A549 (cell line): ENCODE data around the gene ATP10B. TPM values are rescaled to one million over a fixed set of nuclear protein-coding genes. Genes with fewer than 3 reads are reported as not detected.

Experiments used
- ATAC-seq, 2 experiments: fragments of 200-7000 bp in 1 of 2; fragments of >200 bp in 1 of 2; cut with Nextera tagmentation in 1 of 2; cut with Tn5 transposase in 1 of 2; 3 replicates each; pipeline versions ENCODE4 v1.8.0 to v1.9.1; 2018 to 2020; ENCODE audit warnings: mild to moderate bottlenecking in 1 of 2, moderate library complexity in 1 of 2
- CTCF ChIA-PET: fragments of 300-600 bp; sonication (Branson Sonifier 250); formaldehyde crosslinking; extraction: SDS; loops from one replicate; lab custom pipeline; 2021; ENCODE audit warnings: antibody characterized with exemption, inconsistent platforms; lab: Yijun Ruan, JAX
- POLR2A ChIA-PET: fragments of 350-600 bp; formaldehyde crosslinking; extraction: SDS; loops from one replicate; lab custom pipeline; 2021; ENCODE audit warnings: antibody characterized with exemption, inconsistent platforms; lab: Yijun Ruan, JAX
- DNase-seq, 2 experiments: peaks; one replicate each; pipeline versions ENCODE4 v3.0.0 to v3.0.0-alpha.2; 2011 to 2016; ENCODE audit warnings: low read depth in 1 of 2, low spot score in 1 of 2
- FAIRE-seq: peaks from 2 replicates; lab custom pipeline; 2011; peaks lifted over from hg19 to GRCh38; lab: Jason Lieb, UNC
- H3K27ac ChIP-seq, 2 experiments: fragments of >200 bp; sonication (Bioruptor Twin); formaldehyde crosslinking; 3 replicates each; pipeline ENCODE4 v1.5.1; 2016 to 2017
- H3K4me1 ChIP-seq: fragments of >200 bp; sonication (Bioruptor Twin); formaldehyde crosslinking; 3 replicates; pipeline ENCODE4 v1.6.1; 2016
- H3K4me2 ChIP-seq: fragments of >200 bp; sonication (Bioruptor Twin); formaldehyde crosslinking; 3 replicates; pipeline ENCODE4 v1.6.1; 2016
- H3K4me3 ChIP-seq: fragments of >200 bp; sonication (Bioruptor Twin); formaldehyde crosslinking; 3 replicates; pipeline ENCODE4 v1.5.1; 2016
- H3K9me3 ChIP-seq: fragments of >200 bp; sonication (Bioruptor Twin); formaldehyde crosslinking; 3 replicates; pipeline ENCODE4 v1.6.1; 2016
- BCL3 ChIP-seq: fragments of >200 bp; sonication (Bioruptor Twin); formaldehyde crosslinking; IDR thresholded peaks from 3 replicates; pipeline ENCODE4 v1.6.1; 2016
- BHLHE40 ChIP-seq: IDR thresholded peaks from 2 replicates; pipeline ENCODE4 v1.6.1; 2012; ENCODE audit warnings: low read depth, low read length, inconsistent platforms
- EHMT2 ChIP-seq: fragments of 200-600 bp; sonication (generic); IDR thresholded peaks from 2 replicates; pipeline ENCODE4 v1.6.1; 2016; ENCODE audit warnings: antibody characterized with exemption, low read depth, mild to moderate bottlenecking, moderate library complexity
- FOSB ChIP-seq: fragments of 250-450 bp; sonication (Bioruptor Pico); IDR thresholded peaks from 2 replicates; pipeline ENCODE4 v1.5.0; 2020; ENCODE audit warnings: mild to moderate bottlenecking, moderate library complexity
- FOXS1 ChIP-seq: fragments of 250-450 bp; sonication (Bioruptor Pico); IDR thresholded peaks from 2 replicates; pipeline ENCODE4 v1.5.0; 2020; ENCODE audit warnings: mild to moderate bottlenecking, moderate library complexity
- HDAC2 ChIP-seq: fragments of 200-600 bp; sonication (generic); IDR thresholded peaks from 2 replicates; pipeline ENCODE4 v1.6.1; 2016
- JUN ChIP-seq, 2 experiments: fragments of >200 bp; sonication (Bioruptor Twin); formaldehyde crosslinking; IDR thresholded peaks; 2 replicates in 1 of 2; 3 replicates in 1 of 2; pipeline ENCODE4 v1.6.1; 2016 to 2017
- MAZ ChIP-seq: fragments of 150-350 bp; IDR thresholded peaks from 2 replicates; pipeline ENCODE4 v1.6.1; 2014; ENCODE audit warnings: antibody characterized with exemption, low read depth, low read length, borderline replicate concordance
- MYC ChIP-seq: IDR thresholded peaks from 2 replicates; pipeline ENCODE4 v1.6.1; 2012; ENCODE audit warnings: mild to moderate bottlenecking, inconsistent platforms, low read length, improper control_type of control experiment, borderline replicate concordance
- NR3C1 ChIP-seq: fragments of >200 bp; sonication (Bioruptor Twin); formaldehyde crosslinking; IDR thresholded peaks from 3 replicates; pipeline ENCODE4 v1.6.1; 2017
- POLR2A ChIP-seq: IDR thresholded peaks from 2 replicates; pipeline ENCODE4 v1.6.1; 2012; ENCODE audit warnings: mild to moderate bottlenecking, low read length
- RAD21 ChIP-seq, 2 experiments: fragments of >200 bp in 1 of 2; sonication (Bioruptor Twin) in 1 of 2; formaldehyde crosslinking in 1 of 2; IDR thresholded peaks in 1 of 2; conservative IDR thresholded peaks in 1 of 2; 2 replicates in 1 of 2; 3 replicates in 1 of 2; pipeline ENCODE4 v1.6.1; 2012 to 2018; ENCODE audit warnings: inconsistent platforms in 1 of 2
- RCOR1 ChIP-seq: fragments of 150-350 bp; IDR thresholded peaks from 2 replicates; pipeline ENCODE4 v1.6.1; 2014; ENCODE audit warnings: antibody characterized with exemption, low read length, low read depth
- RFX5 ChIP-seq: fragments of 450-650 bp; IDR thresholded peaks from 2 replicates; pipeline ENCODE4 v1.7.1; 2014; ENCODE audit warnings: antibody characterized with exemption, mild to moderate bottlenecking, moderate library complexity
- RNF2 ChIP-seq: fragments of 200-600 bp; sonication (generic); IDR thresholded peaks from 2 replicates; pipeline ENCODE4 v1.6.1; 2016; ENCODE audit warnings: low read depth, mild to moderate bottlenecking, antibody characterized with exemption, moderate library complexity, borderline replicate concordance
- SREBF2 ChIP-seq: fragments of 450-650 bp; IDR thresholded peaks from 2 replicates; pipeline ENCODE4 v1.6.1; 2014; ENCODE audit warnings: mild to moderate bottlenecking, moderate library complexity
- ZFP36 ChIP-seq: fragments of 450-650 bp; IDR thresholded peaks from 2 replicates; pipeline ENCODE4 v1.6.1; 2014; ENCODE audit warnings: borderline replicate concordance; ENCODE audit not compliant: partially characterized antibody
- WGBS: methylation state at CpG from one replicate; pipeline ENCODE4 v1.1.6; 2017; ENCODE audit errors: missing lambda C conversion rate; 5-methylcytosine and 5-hydroxymethylcytosine counted together
- polyA plus RNA-seq, 4 experiments: library from polyadenylated mRNA; depleted of rRNA in 3 of 4; stranded (reverse); fragments of >200 nt; fragmentation: RNase III in 1 of 4; extraction: RNeasy Plus Mini Kit Qiagen cat#74134 plus additional on column Dnase treatment in 1 of 4; gene quantifications; 2 replicates in 3 of 4; 3 replicates in 1 of 4; pipeline ENCODE4 v1.2.3, GENCODE V29; 2011 to 2017
- TF ChIP-seq, protein P1 (sequence below): IDR thresholded peaks from 2 replicates; pipeline ENCODE4 v1.6.1; 2012
- TF ChIP-seq, protein P2 (sequence below): fragments of >200 bp; sonication (Bioruptor Twin); formaldehyde crosslinking; IDR thresholded peaks from 2 replicates; pipeline ENCODE4 v1.6.1; 2016
- TF ChIP-seq, protein P3 (sequence below): fragments of >200 bp; sonication (Bioruptor Twin); formaldehyde crosslinking; IDR thresholded peaks from 3 replicates; pipeline ENCODE4 v1.5.1; 2016
- TF ChIP-seq, protein P4 (sequence below): fragments of 250-450 bp; sonication (Bioruptor Pico); IDR thresholded peaks from 2 replicates; pipeline ENCODE4 v1.5.0; 2020; ENCODE audit warnings: low read depth, mild to moderate bottlenecking, moderate library complexity

The ATP10B gene
- polyA plus RNA-seq, 2 of the 4 experiments (the other 2 are of a cell fraction): not detected

GRCh38 chr5:160693831-160694465 is 158.1 kb downstream of the ATP10B start:
- ChIA-PET CTCF (no interaction called here), POLR2A (no interaction called here)
- no peaks in the 10 kb centered on the region for H3K9me3 ChIP-seq
- TF ChIP-seq BCL3: no peak
- TF ChIP-seq RCOR1: no peak
- no peak for TF ChIP-seq MAZ
- no peak for TF ChIP-seq HDAC2
- TF ChIP-seq, protein P1, sequence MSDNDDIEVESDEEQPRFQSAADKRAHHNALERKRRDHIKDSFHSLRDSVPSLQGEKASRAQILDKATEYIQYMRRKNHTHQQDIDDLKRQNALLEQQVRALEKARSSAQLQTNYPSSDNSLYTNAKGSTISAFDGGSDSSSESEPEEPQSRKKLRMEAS: no peak
- TF ChIP-seq ZFP36: no peak
- no peak for TF ChIP-seq FOSB (CRISPR knock-in tag)
- H3K4me1 ChIP-seq: no peaks in the 10 kb centered on the region
- ATAC-seq (no peak), DNase-seq (no peak), FAIRE-seq (no peak)
- WGBS: 8% methylated on average over 7 of the region's 7 CpGs
- H3K27ac ChIP-seq: no peak overlapping the region
- no peak overlapping the region for H3K4me3 ChIP-seq
- H3K4me2 ChIP-seq: no peak overlapping the region

GRCh38 chr5:160692271-160692670 is 159.7 kb downstream of the ATP10B start:
- Histone ChIP-seq H3K4me2 (no peak overlapping the region), H3K4me1 (no peaks in the 10 kb centered on the region), H3K9me3 (no peaks in the 10 kb centered on the region), H3K4me3 (no peak overlapping the region), H3K27ac (no peak overlapping the region)
- no peak for FAIRE-seq
- TF ChIP-seq FOXS1 (no peak), JUN (IDR thresholded peaks at IDR 0.05) (no peak), RNF2 (no peak), EHMT2 (no peak), POLR2A (no peak), MAZ (no peak), NR3C1 (no peak), RFX5 (no peak), FOSB (CRISPR knock-in tag) (no peak), MYC (no peak)
- TF ChIP-seq, protein P2, sequence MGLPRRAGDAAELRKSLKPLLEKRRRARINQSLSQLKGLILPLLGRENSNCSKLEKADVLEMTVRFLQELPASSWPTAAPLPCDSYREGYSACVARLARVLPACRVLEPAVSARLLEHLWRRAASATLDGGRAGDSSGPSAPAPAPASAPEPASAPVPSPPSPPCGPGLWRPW: no peak
- no peak for ATAC-seq
- POLR2A ChIA-PET: no interaction called here
- WGBS: 71% methylated on average over 2 of the region's 2 CpGs
- CTCF ChIA-PET: no interaction called here
- no peak for DNase-seq

DNA sequence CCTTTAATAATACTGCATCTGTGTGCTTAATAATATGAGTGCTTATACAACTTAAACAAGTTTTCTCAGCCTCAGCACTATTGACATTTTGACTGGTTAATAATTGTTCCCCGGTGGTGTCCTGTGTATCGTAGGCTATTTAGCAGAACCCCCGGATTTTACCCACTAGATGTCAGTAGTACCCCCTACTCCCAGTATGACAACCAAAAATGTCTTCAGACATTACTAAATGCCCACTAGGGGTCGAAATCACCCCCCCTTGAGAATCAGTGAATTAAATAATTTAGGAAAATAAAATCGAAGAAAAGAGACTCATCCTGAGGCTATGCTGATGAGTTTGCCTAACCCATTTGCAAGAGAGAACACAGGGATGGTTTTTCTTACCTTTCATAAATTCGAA is 166.3 kb downstream of the ATP10B start:
- ATAC-seq: peak in 1 of 2 experiments; percentile 80; a peak in 4 of 6 replicates
- peak; percentile 4 to 9 for DNase-seq
- Histone ChIP-seq H3K4me3 (no peak overlapping the region), H3K4me2 (no peak overlapping the region), H3K9me3 (no peaks in the 10 kb centered on the region), H3K4me1 (no peaks in the 10 kb centered on the region), H3K27ac (no peak overlapping the region)
- TF ChIP-seq BHLHE40: no peak
- TF ChIP-seq, protein P3, sequence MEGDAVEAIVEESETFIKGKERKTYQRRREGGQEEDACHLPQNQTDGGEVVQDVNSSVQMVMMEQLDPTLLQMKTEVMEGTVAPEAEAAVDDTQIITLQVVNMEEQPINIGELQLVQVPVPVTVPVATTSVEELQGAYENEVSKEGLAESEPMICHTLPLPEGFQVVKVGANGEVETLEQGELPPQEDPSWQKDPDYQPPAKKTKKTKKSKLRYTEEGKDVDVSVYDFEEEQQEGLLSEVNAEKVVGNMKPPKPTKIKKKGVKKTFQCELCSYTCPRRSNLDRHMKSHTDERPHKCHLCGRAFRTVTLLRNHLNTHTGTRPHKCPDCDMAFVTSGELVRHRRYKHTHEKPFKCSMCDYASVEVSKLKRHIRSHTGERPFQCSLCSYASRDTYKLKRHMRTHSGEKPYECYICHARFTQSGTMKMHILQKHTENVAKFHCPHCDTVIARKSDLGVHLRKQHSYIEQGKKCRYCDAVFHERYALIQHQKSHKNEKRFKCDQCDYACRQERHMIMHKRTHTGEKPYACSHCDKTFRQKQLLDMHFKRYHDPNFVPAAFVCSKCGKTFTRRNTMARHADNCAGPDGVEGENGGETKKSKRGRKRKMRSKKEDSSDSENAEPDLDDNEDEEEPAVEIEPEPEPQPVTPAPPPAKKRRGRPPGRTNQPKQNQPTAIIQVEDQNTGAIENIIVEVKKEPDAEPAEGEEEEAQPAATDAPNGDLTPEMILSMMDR: 0 out of 3 replicates have a peak, but pooled peaks have one; percentile 13
- TF ChIP-seq BCL3: no peak
- no peak for TF ChIP-seq POLR2A
- TF ChIP-seq, protein P1: no peak
- no peak for TF ChIP-seq SREBF2
- TF ChIP-seq RAD21 (conservative IDR thresholded peaks at IDR 0.05 in 1 of 2, IDR thresholded peaks at IDR 0.05 in 1 of 2): peak in 1 of 2 experiments; percentile 39; a peak in 1 of 5 replicates
- no peak for TF ChIP-seq RNF2
- TF ChIP-seq, protein P2: no peak
- TF ChIP-seq, protein P4, sequence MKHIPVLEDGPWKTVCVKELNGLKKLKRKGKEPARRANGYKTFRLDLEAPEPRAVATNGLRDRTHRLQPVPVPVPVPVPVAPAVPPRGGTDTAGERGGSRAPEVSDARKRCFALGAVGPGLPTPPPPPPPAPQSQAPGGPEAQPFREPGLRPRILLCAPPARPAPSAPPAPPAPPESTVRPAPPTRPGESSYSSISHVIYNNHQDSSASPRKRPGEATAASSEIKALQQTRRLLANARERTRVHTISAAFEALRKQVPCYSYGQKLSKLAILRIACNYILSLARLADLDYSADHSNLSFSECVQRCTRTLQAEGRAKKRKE (CRISPR knock-in tag): no peak
- FAIRE-seq: no peak
- POLR2A ChIA-PET: no interaction called here
- CTCF ChIA-PET: no interaction called here
- WGBS: 8% methylated on average over 6 of the region's 6 CpGs
